Measurements from ENCODE around the gene NR4A2. TPM values are rescaled to one million over a fixed set of nuclear protein-coding genes. Genes with fewer than 3 reads are reported as not detected.

The NR4A2 gene
- total and polyA plus RNA-seq, 2 donors from 2014 or later = 2.4 to 3.1 TPM

- FAIRE-seq = no peak
- TF ChIP-seq, protein P1, sequence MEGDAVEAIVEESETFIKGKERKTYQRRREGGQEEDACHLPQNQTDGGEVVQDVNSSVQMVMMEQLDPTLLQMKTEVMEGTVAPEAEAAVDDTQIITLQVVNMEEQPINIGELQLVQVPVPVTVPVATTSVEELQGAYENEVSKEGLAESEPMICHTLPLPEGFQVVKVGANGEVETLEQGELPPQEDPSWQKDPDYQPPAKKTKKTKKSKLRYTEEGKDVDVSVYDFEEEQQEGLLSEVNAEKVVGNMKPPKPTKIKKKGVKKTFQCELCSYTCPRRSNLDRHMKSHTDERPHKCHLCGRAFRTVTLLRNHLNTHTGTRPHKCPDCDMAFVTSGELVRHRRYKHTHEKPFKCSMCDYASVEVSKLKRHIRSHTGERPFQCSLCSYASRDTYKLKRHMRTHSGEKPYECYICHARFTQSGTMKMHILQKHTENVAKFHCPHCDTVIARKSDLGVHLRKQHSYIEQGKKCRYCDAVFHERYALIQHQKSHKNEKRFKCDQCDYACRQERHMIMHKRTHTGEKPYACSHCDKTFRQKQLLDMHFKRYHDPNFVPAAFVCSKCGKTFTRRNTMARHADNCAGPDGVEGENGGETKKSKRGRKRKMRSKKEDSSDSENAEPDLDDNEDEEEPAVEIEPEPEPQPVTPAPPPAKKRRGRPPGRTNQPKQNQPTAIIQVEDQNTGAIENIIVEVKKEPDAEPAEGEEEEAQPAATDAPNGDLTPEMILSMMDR (IDR thresholded peaks at IDR 0.05; ENCODE audit: borderline replicate concordance, extremely low read depth, insufficient read depth) = no peak
Observed at GRCh38 chr2:156279446-156280150, 52.9 kb downstream of the NR4A2 start.

More at GRCh38 chr2:156279446-156280150, 52.9 kb downstream of the NR4A2 start:
- H3K9me3 ChIP-seq (ENCODE audit: control insufficient read depth in 2 of 3, insufficient read depth in 1 of 3, low read length in 3 of 3) = no peaks in the 10 kb centered on the region
- no peak for DNase-seq
- H3K36me3 ChIP-seq (ENCODE audit: control insufficient read depth in 2 of 3, insufficient read depth in 3 of 3, low read length in 3 of 3) = no peaks in the 10 kb centered on the region
- H3K9ac ChIP-seq (ENCODE audit: low read length in 3 of 3) = no peak overlapping the region
- intact Hi-C loops (cut with DNase I) = no loop called here
- no peaks in the 10 kb centered on the region for H3K27me3 ChIP-seq (ENCODE audit: control insufficient read depth, insufficient read depth, low read length)
- no peak overlapping the region for H3K4me3 ChIP-seq (ENCODE audit: low read length in 3 of 3)
- H3K4me1 ChIP-seq (ENCODE audit: control insufficient read depth in 2 of 3, insufficient read depth in 2 of 3, low read depth in 1 of 3, low read length in 3 of 3) = no peaks in the 10 kb centered on the region
- H3K27ac ChIP-seq (ENCODE audit: low read depth in 2 of 2, low read length in 2 of 2) = no peak overlapping the region

Other genes starting within 250 kb of the NR4A2 start
- 32.3 TPM for gene GPD2, start 103.7 kb upstream of the NR4A2 start, total RNA-seq
- 6.2 TPM for gene GPD2, start 103.7 kb upstream of the NR4A2 start, polyA plus RNA-seq (ENCODE audit: insufficient read depth, low read depth, low replicate concordance)